ENCODE data around the gene OVOL1.

OVOL1 gene

GRCh38 chr11:65797711-65798110, 10.8 kb downstream of the OVOL1 start:
- no peak overlapping the region for H3K4me2 ChIP-seq
- no peaks in the 10 kb centered on the region for H3K9me3 ChIP-seq
- peaks cover 2% of the 10 kb centered on the region; the same call in 1 of the 2 replicates for H3K27me3 ChIP-seq
- no peaks in the 10 kb centered on the region for H4K20me1 ChIP-seq
- H3K27ac ChIP-seq: no peak overlapping the region
- no peak overlapping the region for H3K9ac ChIP-seq
- no peak for TF ChIP-seq Cebpa-rat (IDR thresholded peaks at IDR 0.05)
- H3K4me3 ChIP-seq: no peak overlapping the region
- no peaks in the 10 kb centered on the region for H3K36me3 ChIP-seq
- H3K4me1 ChIP-seq: 0 out of 2 replicates have a peak, but pooled peaks cover 1% of the 10 kb centered on the region

GRCh38 chr11:65798882-65799281, 12.0 kb downstream of the OVOL1 start:
- Histone ChIP-seq H3K4me2 (no peak overlapping the region), H3K4me1 (no peaks in the 10 kb centered on the region), H3K27me3 (peaks cover 13% of the 10 kb centered on the region), H4K20me1 (no peaks in the 10 kb centered on the region), H3K27ac (no peak overlapping the region), H3K4me3 (no peak overlapping the region), H3K9me3 (no peaks in the 10 kb centered on the region), H3K9ac (no peak overlapping the region), H3K36me3 (no peaks in the 10 kb centered on the region)
- no peak for TF ChIP-seq Cebpa-rat (IDR thresholded peaks at IDR 0.05)

GRCh38 chr11:65801153-65801987, 14.5 kb downstream of the OVOL1 start:
- Histone ChIP-seq H3K9me3 (no peaks in the 10 kb centered on the region), H4K20me1 (no peaks in the 10 kb centered on the region), H3K9ac (no peak overlapping the region), H3K4me2 (no peak overlapping the region), H3K4me1 (no peaks in the 10 kb centered on the region), H3K36me3 (no peaks in the 10 kb centered on the region), H3K27ac (no peak overlapping the region), H3K27me3 (peaks cover 20% of the 10 kb centered on the region), H3K4me3 (no peak overlapping the region)
- no peak for TF ChIP-seq Cebpa-rat (IDR thresholded peaks at IDR 0.05)

GRCh38 chr11:65802841-65803240, 16.0 kb downstream of the OVOL1 start:
- Histone ChIP-seq H3K36me3 (no peaks in the 10 kb centered on the region), H3K4me3 (no peak overlapping the region), H4K20me1 (no peaks in the 10 kb centered on the region), H3K9ac (no peak overlapping the region), H3K27me3 (peaks cover 20% of the 10 kb centered on the region), H3K9me3 (no peaks in the 10 kb centered on the region), H3K4me2 (no peak overlapping the region), H3K4me1 (no peaks in the 10 kb centered on the region), H3K27ac (no peak overlapping the region)
- TF ChIP-seq Cebpa-rat (IDR thresholded peaks at IDR 0.05): no peak

GRCh38 chr11:65803797-65804492, 17.1 kb downstream of the OVOL1 start:
- Histone ChIP-seq H3K4me1 (no peaks in the 10 kb centered on the region), H3K27ac (no peak overlapping the region), H3K36me3 (no peaks in the 10 kb centered on the region), H3K4me2 (no peak overlapping the region), H3K4me3 (no peak overlapping the region), H3K9ac (no peak overlapping the region), H3K27me3 (peaks cover 20% of the 10 kb centered on the region), H3K9me3 (no peaks in the 10 kb centered on the region), H4K20me1 (no peaks in the 10 kb centered on the region)
- TF ChIP-seq Cebpa-rat (IDR thresholded peaks at IDR 0.05): no peak

- Histone ChIP-seq H4K20me1 (no peaks in the 10 kb centered on the region), H3K9ac (no peak overlapping the region), H3K4me3 (no peak overlapping the region), H3K9me3 (no peaks in the 10 kb centered on the region), H3K4me2 (no peak overlapping the region), H3K36me3 (no peaks in the 10 kb centered on the region), H3K27me3 (peaks cover 20% of the 10 kb centered on the region), H3K27ac (no peak overlapping the region), H3K4me1 (peaks cover 12% of the 10 kb centered on the region)
- TF ChIP-seq Cebpa-rat (IDR thresholded peaks at IDR 0.05): no peak
Measured at GRCh38 chr11:65806979-65807378, 20.1 kb downstream of the OVOL1 start.

GRCh38 chr11:65808744-65809341, 22.0 kb downstream of the OVOL1 start:
- Histone ChIP-seq H3K27ac (no peak overlapping the region), H3K27me3 (peaks cover 7% of the 10 kb centered on the region), H3K4me3 (no peak overlapping the region), H3K9ac (no peak overlapping the region), H3K4me2 (no peak overlapping the region), H3K36me3 (no peaks in the 10 kb centered on the region), H4K20me1 (no peaks in the 10 kb centered on the region), H3K4me1 (peaks cover 18% of the 10 kb centered on the region), H3K9me3 (no peaks in the 10 kb centered on the region)
- no peak for TF ChIP-seq Cebpa-rat (IDR thresholded peaks at IDR 0.05)

- Histone ChIP-seq H3K9ac (no peak overlapping the region), H3K4me2 (no peak overlapping the region), H3K27me3 (0 out of 2 replicates have a peak, but pooled peaks cover under 1% of the 10 kb centered on the region), H3K4me1 (peaks cover 18% of the 10 kb centered on the region), H3K9me3 (no peaks in the 10 kb centered on the region), H3K36me3 (no peaks in the 10 kb centered on the region), H4K20me1 (no peaks in the 10 kb centered on the region), H3K4me3 (no peak overlapping the region), H3K27ac (no peak overlapping the region)
- no peak for TF ChIP-seq Cebpa-rat (IDR thresholded peaks at IDR 0.05)
Measured at GRCh38 chr11:65809496-65809895, 22.6 kb downstream of the OVOL1 start.

- no peak for TF ChIP-seq Cebpa-rat (IDR thresholded peaks at IDR 0.05)
- H3K4me2 ChIP-seq: no peak overlapping the region
- H3K27me3 ChIP-seq: no peaks in the 10 kb centered on the region
Measured at GRCh38 chr11:65810046-65810868, 23.4 kb downstream of the OVOL1 start.

More at GRCh38 chr11:65810046-65810868, 23.4 kb downstream of the OVOL1 start:
- H3K27ac ChIP-seq: no peak overlapping the region
- H3K4me1 ChIP-seq: peaks cover 18% of the 10 kb centered on the region
- no peaks in the 10 kb centered on the region for H3K9me3 ChIP-seq
- H3K4me3 ChIP-seq: no peak overlapping the region
- H3K36me3 ChIP-seq: no peaks in the 10 kb centered on the region
- H3K9ac ChIP-seq: no peak overlapping the region
- H4K20me1 ChIP-seq: no peaks in the 10 kb centered on the region

All from BLaER1 (cell line).